GM12801 (cell line): ENCODE measurements around the gene DLL1.

Experiments used
- TF ChIP-seq, protein P1 (sequence below): IDR thresholded peaks from one replicate; pipeline ENCODE4 v1.5.1; 2011; ENCODE audit warnings: control low read depth; ENCODE audit not compliant: insufficient read length; ENCODE audit errors: extremely low read depth

DLL1 gene

DNA sequence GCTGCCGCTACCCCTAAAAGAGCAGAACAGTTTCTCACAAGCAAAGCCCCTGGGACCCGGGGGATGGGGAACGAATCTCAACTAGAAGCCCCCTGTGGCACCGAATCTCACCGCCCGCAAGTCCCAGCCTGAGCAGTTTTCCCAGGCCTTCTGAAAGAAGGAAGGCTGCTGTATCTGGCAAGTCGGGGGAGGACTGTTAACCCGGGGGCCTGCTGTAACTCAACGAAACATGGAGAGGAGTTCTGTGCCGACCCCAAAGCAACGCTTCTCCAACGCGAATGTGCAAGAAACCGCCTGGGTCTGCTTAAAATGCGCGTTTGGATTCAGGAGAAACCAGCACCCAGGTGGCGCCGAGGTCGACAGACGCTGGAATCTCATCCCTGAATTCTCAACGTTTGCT, 34.2 kb downstream of the DLL1 start:
- TF ChIP-seq, protein P1, sequence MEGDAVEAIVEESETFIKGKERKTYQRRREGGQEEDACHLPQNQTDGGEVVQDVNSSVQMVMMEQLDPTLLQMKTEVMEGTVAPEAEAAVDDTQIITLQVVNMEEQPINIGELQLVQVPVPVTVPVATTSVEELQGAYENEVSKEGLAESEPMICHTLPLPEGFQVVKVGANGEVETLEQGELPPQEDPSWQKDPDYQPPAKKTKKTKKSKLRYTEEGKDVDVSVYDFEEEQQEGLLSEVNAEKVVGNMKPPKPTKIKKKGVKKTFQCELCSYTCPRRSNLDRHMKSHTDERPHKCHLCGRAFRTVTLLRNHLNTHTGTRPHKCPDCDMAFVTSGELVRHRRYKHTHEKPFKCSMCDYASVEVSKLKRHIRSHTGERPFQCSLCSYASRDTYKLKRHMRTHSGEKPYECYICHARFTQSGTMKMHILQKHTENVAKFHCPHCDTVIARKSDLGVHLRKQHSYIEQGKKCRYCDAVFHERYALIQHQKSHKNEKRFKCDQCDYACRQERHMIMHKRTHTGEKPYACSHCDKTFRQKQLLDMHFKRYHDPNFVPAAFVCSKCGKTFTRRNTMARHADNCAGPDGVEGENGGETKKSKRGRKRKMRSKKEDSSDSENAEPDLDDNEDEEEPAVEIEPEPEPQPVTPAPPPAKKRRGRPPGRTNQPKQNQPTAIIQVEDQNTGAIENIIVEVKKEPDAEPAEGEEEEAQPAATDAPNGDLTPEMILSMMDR, result no peak

DNA sequence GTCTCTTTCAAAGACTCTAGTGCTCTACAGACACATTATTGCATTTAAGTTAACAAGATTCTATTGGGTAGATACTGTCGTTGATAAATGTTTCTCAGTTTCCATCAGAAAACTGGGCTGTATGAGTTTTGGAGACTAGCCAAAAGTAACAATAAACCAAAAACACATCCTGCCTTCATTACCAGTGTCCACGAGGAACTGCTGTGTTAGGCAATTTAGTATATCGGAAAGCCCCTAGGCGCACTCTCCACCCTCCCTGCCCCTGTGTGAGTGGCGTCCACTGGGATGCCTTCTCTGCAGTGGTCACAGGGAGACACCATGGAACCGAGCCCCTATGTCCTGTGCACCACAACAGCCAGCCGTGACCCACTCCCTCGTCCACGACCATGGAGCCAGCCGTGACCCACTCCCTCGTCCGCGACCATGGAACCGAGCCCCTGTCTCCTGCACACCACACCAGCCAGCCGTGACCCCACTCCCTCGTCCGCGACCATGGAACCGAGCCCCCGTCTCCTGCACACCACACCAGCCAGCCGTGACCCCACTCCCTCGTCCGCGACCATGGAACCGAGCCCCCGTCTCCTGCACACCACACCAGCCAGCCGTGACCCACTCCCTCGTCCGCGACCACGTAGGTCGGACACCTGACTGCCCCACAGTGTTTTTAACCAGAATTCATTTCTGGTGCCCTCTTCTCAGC, 35.3 kb downstream of the DLL1 start:
- TF ChIP-seq, protein P1, result no peak

DNA sequence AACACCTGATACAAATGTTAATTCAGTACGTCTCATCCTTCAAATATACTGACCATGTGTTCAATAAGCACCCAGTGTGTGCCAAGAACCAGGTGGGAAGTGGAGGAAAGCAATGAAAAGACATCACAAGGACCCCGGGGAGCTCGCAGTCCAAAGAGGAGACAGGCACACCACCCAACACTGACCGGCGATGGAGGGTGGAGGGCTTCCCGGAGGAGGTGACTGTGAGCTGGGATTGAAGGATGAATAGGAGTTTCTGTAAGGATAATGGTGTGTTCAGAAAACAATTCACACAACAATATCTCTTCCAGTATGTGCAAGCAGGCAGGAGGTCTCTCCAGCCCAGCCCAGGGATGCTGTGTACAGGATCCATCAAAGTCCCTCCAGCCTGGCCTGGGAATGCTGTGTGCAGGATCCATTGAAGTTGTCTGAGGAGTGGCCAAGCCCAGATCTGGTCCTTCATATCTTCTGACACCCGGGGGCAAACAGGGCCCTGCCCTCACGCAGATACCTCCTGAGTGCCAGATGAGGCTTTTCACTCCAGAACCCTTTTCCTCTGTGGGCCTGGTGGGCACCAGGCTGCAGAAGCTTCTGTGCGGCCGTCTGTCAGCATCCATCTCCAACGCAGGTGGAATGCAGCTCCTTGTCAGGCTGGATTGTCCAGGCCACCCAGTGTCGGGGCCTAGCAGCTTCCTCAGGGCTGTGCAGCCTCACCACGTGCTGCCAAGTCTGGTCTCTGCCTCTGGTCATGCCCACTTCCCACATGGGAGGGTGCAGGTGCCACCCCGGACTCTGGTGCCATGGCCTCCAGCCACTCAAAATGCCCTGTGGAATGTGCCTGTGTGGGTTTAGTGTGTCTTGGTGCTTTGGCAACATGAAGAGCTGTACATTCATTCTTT, 36.3 kb downstream of the DLL1 start:
- TF ChIP-seq, protein P1, result no peak

DNA sequence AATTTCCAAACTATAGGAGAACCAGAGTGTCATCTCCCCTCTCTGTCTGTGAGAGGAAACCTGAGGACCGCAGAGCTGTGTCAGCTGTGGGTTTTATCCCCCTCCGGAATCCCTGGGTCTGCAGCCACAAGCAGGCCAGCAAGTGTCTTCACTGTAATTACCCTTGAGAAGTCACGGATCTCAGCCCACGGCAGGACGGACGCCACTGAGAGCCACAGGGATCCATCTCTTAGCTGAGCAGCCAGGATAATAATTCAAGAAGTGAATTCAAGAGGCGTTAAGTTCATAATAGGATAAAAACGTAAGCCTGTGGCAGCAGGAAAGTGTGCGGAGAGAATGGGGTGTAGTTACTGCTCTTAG, 37.0 kb downstream of the DLL1 start:
- TF ChIP-seq, protein P1, result no peak

DNA sequence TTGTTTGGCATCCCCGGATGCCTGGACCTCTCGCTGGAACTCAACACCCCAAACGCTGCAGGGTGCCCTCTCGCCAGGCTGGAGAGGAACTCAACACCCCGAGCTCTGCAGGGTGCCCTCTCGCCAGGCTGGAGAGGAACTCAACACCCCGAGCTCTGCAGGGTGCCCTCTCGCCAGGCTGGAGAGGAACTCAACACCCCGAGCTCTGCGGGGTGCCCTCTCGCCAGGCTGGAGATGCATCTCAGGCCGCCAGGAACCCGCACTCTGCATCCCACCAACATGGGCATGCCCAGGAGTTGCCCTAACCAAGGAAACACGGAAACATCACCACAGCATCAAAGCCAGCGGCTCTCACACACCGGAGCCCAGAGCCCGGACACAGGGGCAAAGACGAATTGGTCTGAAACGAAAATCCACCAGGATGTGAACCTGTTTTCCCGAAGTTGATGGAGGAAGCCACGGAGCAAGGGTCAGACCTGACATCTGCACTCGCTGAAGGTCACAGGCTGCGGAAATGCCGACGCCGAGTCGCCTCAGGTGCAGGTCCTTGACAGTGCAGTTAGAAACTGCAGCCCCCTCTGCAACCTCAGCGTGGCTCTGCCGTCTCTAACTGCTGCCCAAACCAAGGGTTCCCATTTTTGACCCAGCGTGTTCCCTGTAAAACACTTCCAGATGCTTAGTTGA, 37.5 kb downstream of the DLL1 start:
- TF ChIP-seq, protein P1, result no peak

DNA sequence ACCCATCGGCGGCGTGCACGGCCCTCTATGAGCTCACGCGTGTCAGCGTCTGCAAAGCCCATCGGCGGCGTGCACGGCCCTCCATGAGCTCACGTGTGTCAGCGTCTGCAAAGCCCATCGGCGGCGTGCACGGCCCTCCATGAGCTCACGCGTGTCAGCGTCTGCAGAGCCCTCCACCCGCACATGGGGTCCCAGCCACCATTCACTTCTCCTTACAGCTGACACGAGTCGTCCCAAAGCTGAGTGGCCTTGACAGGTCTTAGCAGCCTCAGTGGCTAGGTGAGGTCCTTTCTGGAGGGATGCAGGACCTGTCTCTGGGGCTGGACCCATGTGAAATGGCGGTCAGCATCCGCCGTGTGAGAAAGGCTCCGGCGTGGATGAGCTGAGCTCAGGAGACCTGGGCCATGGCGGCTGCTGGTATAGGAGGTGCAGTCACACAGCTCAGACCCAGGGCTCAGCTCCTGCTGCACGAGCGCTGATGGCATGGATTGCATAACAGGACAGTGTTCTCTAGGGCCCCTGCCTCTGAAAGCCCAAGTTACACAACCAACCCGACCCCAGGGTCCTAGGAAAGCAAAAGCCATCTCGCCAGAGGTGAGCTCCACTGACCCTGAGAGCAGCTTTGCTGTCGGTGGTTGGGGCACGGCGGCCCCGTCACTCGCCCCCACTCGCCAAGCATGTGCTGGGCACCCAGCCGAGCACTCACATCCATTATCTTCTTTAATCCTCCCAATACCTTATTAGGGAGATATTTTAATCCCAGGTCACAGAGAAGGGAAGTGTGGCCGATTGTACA, 38.9 kb downstream of the DLL1 start:
- TF ChIP-seq, protein P1, result no peak
